HG03342 (cell line): ENCODE measurements around the gene SLC7A7.
"Not testable (repeated sequence)": the region's sequence is repeated elsewhere in the genome, so short reads cannot be mapped to it uniquely, and the experiment has no call there.

Experiments used
- ATAC-seq: cut with Tn5 transposase; IDR thresholded peaks from one replicate; pipeline ENCODE4 v1.9.1; 2021; ENCODE audit warnings: mild to moderate bottlenecking, moderate library complexity; ENCODE audit not compliant: unreplicated experiment

SLC7A7 gene

GRCh38 chr14:22822016-22822570 is 6.9 kb upstream of the SLC7A7 start:
- no peak for ATAC-seq

GRCh38 chr14:22821193-22822015 is 6.2 kb upstream of the SLC7A7 start:
- no peak for ATAC-seq

- ATAC-seq = no peak
These were observed 5.5 kb upstream of the SLC7A7 start for GRCh38 chr14:22820731-22821130.

GRCh38 chr14:22819151-22819988 is 4.1 kb upstream of the SLC7A7 start:
- ATAC-seq = peak; percentile 51

GRCh38 chr14:22814373-22814772 is 862 bp downstream of the SLC7A7 start:
- ATAC-seq = no peak

GRCh38 chr14:22813145-22813544 is 2.1 kb downstream of the SLC7A7 start:
- no peak for ATAC-seq

GRCh38 chr14:22812744-22813143 is 2.5 kb downstream of the SLC7A7 start:
- no peak for ATAC-seq

GRCh38 chr14:22811722-22812121 is 3.5 kb downstream of the SLC7A7 start:
- no peak for ATAC-seq

GRCh38 chr14:22808388-22809209 is 6.6 kb downstream of the SLC7A7 start:
- no peak for ATAC-seq

GRCh38 chr14:22807432-22808087 is 7.7 kb downstream of the SLC7A7 start:
- no peak for ATAC-seq

- not testable (repeated sequence) for ATAC-seq
These were observed 10.0 kb downstream of the SLC7A7 start for GRCh38 chr14:22805235-22805634.

GRCh38 chr14:22803687-22803974 is 11.6 kb downstream of the SLC7A7 start:
- ATAC-seq = peak; percentile 33

GRCh38 chr14:22802860-22803686 is 12.2 kb downstream of the SLC7A7 start:
- peak; percentile 41 for ATAC-seq

- no peak for ATAC-seq
These were observed 13.5 kb downstream of the SLC7A7 start for GRCh38 chr14:22801716-22802115.

- ATAC-seq = no peak
These were observed 14.9 kb downstream of the SLC7A7 start for GRCh38 chr14:22800346-22800745.

GRCh38 chr14:22798528-22798927 is 16.7 kb downstream of the SLC7A7 start:
- ATAC-seq = no peak

- no peak for ATAC-seq
These were observed 18.0 kb downstream of the SLC7A7 start for GRCh38 chr14:22797017-22797917.

- no peak for ATAC-seq
These were observed 19.0 kb downstream of the SLC7A7 start for GRCh38 chr14:22796087-22796707.
